ENCODE results near the gene ZNF496.

Gene ZNF496

GRCh38 chr1:247317702-247318101, 14.0 kb downstream of the ZNF496 start:
- no peak for DNase-seq (ENCODE audit: low read depth)
- TF ChIP-seq, protein P1, sequence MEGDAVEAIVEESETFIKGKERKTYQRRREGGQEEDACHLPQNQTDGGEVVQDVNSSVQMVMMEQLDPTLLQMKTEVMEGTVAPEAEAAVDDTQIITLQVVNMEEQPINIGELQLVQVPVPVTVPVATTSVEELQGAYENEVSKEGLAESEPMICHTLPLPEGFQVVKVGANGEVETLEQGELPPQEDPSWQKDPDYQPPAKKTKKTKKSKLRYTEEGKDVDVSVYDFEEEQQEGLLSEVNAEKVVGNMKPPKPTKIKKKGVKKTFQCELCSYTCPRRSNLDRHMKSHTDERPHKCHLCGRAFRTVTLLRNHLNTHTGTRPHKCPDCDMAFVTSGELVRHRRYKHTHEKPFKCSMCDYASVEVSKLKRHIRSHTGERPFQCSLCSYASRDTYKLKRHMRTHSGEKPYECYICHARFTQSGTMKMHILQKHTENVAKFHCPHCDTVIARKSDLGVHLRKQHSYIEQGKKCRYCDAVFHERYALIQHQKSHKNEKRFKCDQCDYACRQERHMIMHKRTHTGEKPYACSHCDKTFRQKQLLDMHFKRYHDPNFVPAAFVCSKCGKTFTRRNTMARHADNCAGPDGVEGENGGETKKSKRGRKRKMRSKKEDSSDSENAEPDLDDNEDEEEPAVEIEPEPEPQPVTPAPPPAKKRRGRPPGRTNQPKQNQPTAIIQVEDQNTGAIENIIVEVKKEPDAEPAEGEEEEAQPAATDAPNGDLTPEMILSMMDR (IDR thresholded peaks at IDR 0.05; ENCODE audit: control insufficient read depth, insufficient read depth, low read depth, low read length, missing control alignments) = no peak
- H3K4me3 ChIP-seq (ENCODE audit: control insufficient read depth, low read depth, low read length) = no peak overlapping the region

DNA sequence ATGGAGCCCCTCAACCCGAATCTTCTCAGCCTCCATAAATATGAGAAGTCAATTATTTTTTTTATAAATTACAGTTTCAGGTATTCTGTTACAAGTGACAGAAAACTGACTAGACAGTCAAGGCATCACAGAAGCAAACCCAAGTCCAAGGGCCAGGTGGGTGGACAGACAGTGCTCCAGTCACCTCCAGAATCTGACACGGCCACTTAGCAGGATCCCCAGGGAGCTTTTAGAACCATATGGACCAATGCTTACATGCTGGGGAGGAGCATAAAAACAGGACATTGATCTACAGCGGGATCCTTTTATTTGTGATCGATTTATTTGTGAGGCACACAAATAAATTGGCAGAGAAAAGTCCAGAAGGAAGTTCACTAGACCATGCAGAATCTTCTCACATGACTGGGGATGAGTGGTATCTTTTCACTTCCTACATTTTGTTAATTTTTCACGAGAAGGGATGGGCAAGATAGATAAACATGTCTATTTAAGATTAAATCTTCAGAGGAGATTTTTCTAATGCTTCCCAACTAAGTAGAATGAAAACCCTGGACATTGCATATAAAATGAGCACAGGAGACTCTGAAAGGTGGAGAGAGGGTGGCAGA, 15.0 kb downstream of the ZNF496 start:
- DNase-seq (ENCODE audit: low read depth) = no peak
- no peak overlapping the region for H3K4me3 ChIP-seq (ENCODE audit: control insufficient read depth, low read depth, low read length)
- TF ChIP-seq, protein P1 (IDR thresholded peaks at IDR 0.05; ENCODE audit: control insufficient read depth, insufficient read depth, low read depth, low read length, missing control alignments) = no peak

GRCh38 chr1:247304031-247304430, 27.6 kb downstream of the ZNF496 start:
- no peak overlapping the region for H3K4me3 ChIP-seq (ENCODE audit: control insufficient read depth, low read depth, low read length)
- TF ChIP-seq, protein P1 (IDR thresholded peaks at IDR 0.05; ENCODE audit: control insufficient read depth, insufficient read depth, low read depth, low read length, missing control alignments) = no peak
- no peak for DNase-seq (ENCODE audit: low read depth)

GRCh38 chr1:247303216-247303615, 28.5 kb downstream of the ZNF496 start:
- TF ChIP-seq, protein P1 (IDR thresholded peaks at IDR 0.05; ENCODE audit: control insufficient read depth, insufficient read depth, low read depth, low read length, missing control alignments) = no peak
- no peak for DNase-seq (ENCODE audit: low read depth)

GRCh38 chr1:247301176-247301540, 30.5 kb downstream of the ZNF496 start:
- TF ChIP-seq, protein P1 (IDR thresholded peaks at IDR 0.05; ENCODE audit: control insufficient read depth, insufficient read depth, low read depth, low read length, missing control alignments) = no peak
- no peak overlapping the region for H3K4me3 ChIP-seq (ENCODE audit: control insufficient read depth, low read depth, low read length)
- DNase-seq (ENCODE audit: low read depth) = no peak

More at GRCh38 chr1:247303216-247303615, 28.5 kb downstream of the ZNF496 start:
- H3K4me3 ChIP-seq (ENCODE audit: control insufficient read depth, low read depth, low read length) = no peak overlapping the region

- DNase-seq (ENCODE audit: low read depth) = no peak
- no peak overlapping the region for H3K4me3 ChIP-seq (ENCODE audit: control insufficient read depth, low read depth, low read length)
- TF ChIP-seq, protein P1 (IDR thresholded peaks at IDR 0.05; ENCODE audit: control insufficient read depth, insufficient read depth, low read depth, low read length, missing control alignments) = no peak
These were observed 31.0 kb downstream of the ZNF496 start for GRCh38 chr1:247300491-247301175.

Measured in AG09309 (cell line).